IPS-NIHi7 (cell line): ENCODE measurements around the gene MBD2.
A peak's percentile ranks its signal among the peaks of the same experiment; 100 is the strongest.
"Not testable (repeated sequence)": the region's sequence is repeated elsewhere in the genome, so short reads cannot be mapped to it uniquely, and the experiment has no call there.

Source experiments
- DNase-seq: peaks from one replicate; pipeline ENCODE4 v3.0.0; 2012; ENCODE audit warnings: mixed read lengths; ENCODE audit errors: extremely low spot score

MBD2 gene, protein sequence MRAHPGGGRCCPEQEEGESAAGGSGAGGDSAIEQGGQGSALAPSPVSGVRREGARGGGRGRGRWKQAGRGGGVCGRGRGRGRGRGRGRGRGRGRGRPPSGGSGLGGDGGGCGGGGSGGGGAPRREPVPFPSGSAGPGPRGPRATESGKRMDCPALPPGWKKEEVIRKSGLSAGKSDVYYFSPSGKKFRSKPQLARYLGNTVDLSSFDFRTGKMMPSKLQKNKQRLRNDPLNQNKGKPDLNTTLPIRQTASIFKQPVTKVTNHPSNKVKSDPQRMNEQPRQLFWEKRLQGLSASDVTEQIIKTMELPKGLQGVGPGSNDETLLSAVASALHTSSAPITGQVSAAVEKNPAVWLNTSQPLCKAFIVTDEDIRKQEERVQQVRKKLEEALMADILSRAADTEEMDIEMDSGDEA

GRCh38 chr18:54224379-54225014 is at the start of gene MBD2:
MBD2 (minus strand) TSS chr18:54224669; CDS start chr18:54224559, 110 bp downstream.
- peak; percentile 91 for DNase-seq

- DNase-seq, result peak; percentile 61
Measured at GRCh38 chr18:54269893-54270844, 45.7 kb upstream of the MBD2 start.

- no peak for DNase-seq
Measured at GRCh38 chr18:54268751-54269150, 44.3 kb upstream of the MBD2 start.

DNA sequence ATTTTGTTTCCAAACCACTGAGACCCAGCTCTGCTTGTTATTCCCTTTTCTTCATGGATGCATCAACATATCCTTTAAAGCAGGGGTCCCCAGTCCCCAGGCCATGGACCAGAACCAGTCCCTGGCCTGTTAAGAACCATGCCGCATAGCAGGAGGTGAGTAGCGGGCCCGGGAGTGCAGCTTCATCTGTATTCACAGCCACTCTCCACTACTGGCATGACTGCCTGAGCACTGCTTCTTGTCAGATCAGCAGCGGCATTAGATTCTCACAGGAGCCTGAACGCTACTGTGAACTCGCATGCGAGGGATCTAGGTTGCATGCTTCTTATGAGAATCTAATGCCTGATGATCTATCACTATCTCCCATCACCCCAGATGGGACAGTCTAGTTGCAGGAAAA is 43.2 kb upstream of the MBD2 start:
- DNase-seq, result no peak

DNA sequence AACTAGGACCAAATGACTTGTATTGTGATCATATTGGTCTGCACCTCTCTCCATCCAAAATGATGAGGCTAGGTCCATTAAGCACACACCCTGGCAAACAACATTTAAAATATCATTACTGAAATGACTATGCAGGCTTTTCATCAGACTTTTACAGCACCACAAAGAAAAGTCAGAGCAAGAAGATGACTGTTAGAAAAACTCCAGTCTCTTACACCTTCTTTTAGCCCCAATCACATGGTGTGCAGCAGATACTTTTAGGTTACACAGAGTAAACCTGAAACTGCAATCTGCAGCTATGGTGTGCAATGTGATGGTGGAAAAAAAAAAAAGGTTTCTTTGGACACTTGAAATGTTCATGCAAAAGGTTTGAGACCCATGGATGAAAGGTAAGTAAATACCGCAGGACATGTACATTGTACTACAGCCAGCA is 39.5 kb upstream of the MBD2 start:
- DNase-seq, result no peak

DNA sequence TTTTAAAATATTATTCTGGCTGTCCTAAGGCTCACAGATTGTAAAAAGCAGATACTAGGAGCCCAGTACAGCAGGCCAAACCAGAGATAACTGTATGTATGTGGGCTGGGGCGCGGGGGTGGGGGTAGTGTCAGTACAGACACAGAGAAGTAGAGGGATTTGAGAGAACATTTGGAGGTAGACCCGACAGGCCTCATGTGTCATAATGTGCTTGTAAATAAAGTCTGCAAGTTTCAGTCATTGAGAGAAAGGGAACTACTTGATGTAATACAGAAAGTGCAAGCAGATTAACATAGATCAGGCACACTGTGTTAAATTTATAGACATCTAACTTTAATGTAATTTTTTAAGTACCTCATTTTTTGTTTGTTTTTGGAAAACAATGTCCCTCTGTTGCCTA is 37.4 kb upstream of the MBD2 start:
- DNase-seq, result no peak

GRCh38 chr18:54260396-54261072 is 36.1 kb upstream of the MBD2 start:
- DNase-seq, result no peak

DNA sequence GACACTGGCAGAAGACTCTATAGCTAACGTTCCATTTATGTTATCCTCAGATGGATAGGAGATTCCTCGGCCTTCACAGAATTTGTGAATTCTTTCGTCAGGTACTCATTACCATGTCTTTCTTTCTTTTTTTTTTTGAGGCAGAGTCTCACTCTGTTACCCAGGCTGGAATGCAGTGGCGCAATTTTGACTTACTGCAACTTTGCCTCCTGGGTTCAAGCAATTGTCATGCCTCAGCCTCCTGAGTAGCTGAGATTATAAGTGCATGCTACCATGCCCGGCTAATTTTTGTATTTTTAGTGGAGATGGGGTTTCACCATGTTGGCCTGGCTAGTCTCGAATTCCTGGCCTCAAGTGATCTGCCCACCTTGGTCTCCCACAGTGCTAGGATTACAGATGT is 33.3 kb upstream of the MBD2 start:
- DNase-seq, result not testable (repeated sequence)

DNA sequence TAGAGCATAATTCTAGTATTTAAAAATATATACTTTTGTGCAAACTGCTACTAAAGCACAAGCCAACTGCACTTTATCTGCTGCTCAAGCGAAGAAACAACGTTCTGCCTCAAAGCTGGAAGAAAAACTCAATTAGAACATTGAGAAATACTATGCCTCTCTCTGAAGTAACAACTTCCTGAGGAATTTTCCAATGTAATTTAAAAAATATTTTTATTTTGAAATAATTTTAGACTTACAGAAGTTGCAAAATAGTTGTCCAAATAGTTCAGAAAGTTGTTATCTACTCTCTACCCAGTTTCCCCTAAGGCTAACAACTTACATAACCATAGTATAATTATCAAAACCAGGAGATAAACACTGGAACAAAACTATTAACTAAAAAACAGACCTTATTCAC is 32.5 kb upstream of the MBD2 start:
- DNase-seq, result no peak

GRCh38 chr18:54255141-54255540 is 30.7 kb upstream of the MBD2 start:
- no peak for DNase-seq

GRCh38 chr18:54254265-54254758 is 29.8 kb upstream of the MBD2 start:
- no peak for DNase-seq

- no peak for DNase-seq
Measured at GRCh38 chr18:54251606-54252390, 27.3 kb upstream of the MBD2 start.

DNA sequence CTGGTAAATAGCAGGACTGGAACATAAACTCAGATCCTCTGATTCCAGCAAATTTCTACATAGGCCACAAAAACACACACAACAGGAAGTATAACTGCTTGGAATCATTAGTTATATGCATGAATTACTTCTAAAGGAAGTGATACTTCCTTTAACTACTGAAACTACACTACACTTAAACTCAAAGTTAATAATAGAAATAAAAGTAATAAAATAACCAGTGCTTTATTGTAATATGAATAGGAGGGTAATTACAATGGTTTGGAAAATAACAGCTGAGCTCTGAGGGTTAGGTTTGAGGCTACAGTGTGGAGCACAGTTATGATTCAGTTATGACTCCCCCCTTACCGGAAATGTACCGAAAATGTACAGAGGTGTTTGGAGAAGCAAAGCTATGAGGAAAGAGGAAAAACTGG is 26.4 kb upstream of the MBD2 start:
- no peak for DNase-seq

DNA sequence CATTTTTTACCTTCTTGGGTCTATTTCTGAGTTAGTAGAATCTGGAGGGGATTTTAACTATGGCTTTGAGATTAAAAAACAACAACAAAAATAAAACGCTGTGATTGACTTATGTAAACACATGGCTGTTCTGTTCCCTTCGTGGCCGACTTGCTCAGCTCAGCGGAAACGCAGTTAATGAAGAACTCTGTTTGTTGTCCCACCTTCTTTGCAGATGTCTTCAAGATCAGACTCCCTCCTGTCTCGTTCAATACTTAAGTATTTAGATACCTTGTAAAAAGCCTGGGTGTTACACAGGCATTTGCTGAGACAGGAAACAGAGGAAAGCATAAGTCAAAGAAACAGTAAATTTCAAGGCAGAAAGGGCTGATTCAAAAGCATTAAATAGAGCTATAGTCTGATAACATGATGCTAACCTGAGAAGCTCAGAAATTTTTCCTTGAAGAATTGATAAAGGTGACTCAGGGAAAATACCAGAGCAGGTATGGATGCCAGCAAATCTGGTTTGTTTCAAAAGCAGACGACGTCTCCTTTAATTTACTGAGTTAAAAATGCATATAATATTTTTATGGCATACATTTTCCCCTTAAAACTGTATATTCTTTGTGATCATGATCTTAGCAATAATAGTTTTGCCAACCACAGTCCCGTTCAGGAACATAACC is 23.2 kb upstream of the MBD2 start:
- DNase-seq, result no peak

DNA sequence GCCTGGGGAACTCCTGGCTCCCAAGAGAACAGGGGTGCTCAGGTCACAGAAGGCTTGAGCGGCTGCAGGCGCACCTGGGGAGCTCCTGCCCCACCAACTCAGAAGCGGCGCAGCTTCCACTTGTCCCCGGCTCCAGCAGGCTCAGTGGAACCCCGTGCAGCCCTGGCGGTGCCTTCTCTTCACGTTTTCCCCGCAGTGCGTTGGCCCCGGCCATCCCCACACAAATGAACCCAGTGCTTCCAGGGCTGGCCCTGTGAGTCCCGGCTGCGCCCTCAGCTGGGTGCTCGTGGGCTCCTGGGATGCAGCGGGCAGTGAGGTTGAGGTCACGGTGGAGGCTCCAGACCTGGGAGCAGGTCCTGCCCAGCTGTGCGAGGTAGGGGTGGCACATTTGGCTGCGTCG is 17.9 kb upstream of the MBD2 start:
- DNase-seq, result no peak

GRCh38 chr18:54241483-54241882 is 17.0 kb upstream of the MBD2 start:
- DNase-seq, result no peak

DNA sequence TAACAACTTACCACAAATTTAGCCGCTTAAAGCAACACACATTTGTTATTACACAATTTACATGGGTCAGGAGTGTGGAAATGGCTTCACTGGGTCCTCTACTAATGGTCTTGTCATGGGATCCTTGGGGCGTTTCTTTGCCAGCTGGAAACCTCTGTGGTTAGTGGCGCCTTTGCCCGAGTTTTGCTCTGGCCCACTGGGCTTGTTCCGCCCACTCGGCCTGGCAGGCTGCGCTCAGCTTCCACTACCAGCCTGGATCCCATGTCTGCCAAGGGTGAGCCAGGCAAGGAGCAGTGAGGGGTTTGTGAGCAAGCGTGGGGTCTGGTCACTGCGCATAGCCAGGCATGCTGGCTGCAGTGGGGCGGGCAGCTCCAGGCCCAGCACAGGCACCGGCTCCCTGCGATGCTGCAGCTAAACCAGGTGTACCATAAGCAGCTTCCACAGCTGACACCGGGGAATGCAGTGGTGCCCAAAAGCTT is 16.2 kb upstream of the MBD2 start:
- DNase-seq, result no peak

DNA sequence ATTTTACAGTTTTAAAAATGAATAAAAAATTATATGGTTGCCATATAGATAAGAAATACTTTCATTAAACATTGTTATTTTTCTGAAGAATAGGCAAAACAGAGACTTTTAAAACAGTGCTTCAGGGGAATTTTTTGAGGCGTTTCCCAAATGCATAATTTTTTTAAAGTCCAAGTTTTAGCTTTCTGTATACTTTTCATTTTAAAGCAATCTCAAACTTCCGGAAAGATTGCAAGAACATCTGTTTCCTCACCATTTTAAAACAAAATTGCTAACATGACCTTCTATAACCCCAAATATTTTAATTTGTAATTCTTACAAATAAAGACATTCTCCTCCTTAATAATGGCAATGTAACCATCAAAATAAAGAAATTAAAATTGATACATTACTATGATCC is 15.1 kb upstream of the MBD2 start:
- DNase-seq, result no peak

DNA sequence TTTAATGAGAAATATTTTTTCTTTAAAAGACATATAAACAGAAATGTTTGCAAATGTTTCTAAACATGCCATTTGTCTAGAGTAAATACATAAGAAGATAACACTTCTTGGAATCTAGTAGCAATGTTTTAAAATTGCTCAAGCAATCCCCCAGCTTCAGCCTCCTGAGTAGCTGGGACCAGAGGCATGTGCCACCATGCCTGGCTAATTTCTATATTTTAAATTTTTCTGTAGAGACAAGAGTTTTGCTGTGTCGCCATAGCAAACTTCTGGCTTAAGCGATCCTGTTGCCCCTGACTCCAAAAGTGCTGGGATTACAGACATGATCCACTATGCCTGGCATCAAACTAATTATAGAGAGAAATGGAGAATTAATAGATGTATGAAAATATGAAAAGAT is 14.6 kb upstream of the MBD2 start:
- DNase-seq, result no peak
